A549 (cell line): ENCODE results near the gene C21orf58.

Source experiments
- CHD2 ChIP-seq: fragments of 150-350 bp; IDR thresholded peaks from 2 replicates; pipeline ENCODE4 v1.6.1; 2014; ENCODE audit warnings: low read length; ENCODE audit not compliant: partially characterized antibody
- CTCF ChIP-seq: fragments of >200 bp; sonication (Bioruptor Twin); formaldehyde crosslinking; IDR thresholded peaks from 3 replicates; pipeline ENCODE4 v1.5.1; 2016
- ELK1 ChIP-seq: fragments of 150-350 bp; IDR thresholded peaks from 2 replicates; pipeline ENCODE4 v1.6.1; 2014; ENCODE audit warnings: low read depth, mild to moderate bottlenecking, low read length
- EP300 ChIP-seq, 2 experiments: fragments of >200 bp; sonication (Bioruptor Twin); formaldehyde crosslinking; IDR thresholded peaks; 2 replicates in 1 of 2; 3 replicates in 1 of 2; pipeline ENCODE4 v1.6.1; 2016 to 2017
- JUNB ChIP-seq: fragments of >200 bp; sonication (Bioruptor Twin); formaldehyde crosslinking; IDR thresholded peaks from 2 replicates; pipeline ENCODE4 v1.6.1; 2016
- KDM1A ChIP-seq: fragments of 200-600 bp; sonication (generic); IDR thresholded peaks from 2 replicates; pipeline ENCODE4 v1.6.1; 2016; ENCODE audit warnings: low read depth, mild to moderate bottlenecking
- PBX3 ChIP-seq: IDR thresholded peaks from 2 replicates; pipeline ENCODE4 v1.6.1; 2012
- PHF8 ChIP-seq: fragments of 200-600 bp; sonication (generic); IDR thresholded peaks from 2 replicates; pipeline ENCODE4 v1.6.1; 2016; ENCODE audit warnings: low read depth, mild to moderate bottlenecking, antibody characterized with exemption, moderate library complexity, borderline replicate concordance
- POLR2A ChIP-seq: IDR thresholded peaks from 2 replicates; pipeline ENCODE4 v1.6.1; 2012; ENCODE audit warnings: mild to moderate bottlenecking, low read length
- POLR2AphosphoS2 ChIP-seq: conservative IDR thresholded peaks from 2 replicates; pipeline ENCODE4 v1.6.1; 2012; ENCODE audit warnings: low read length, improper control_type of control experiment, inconsistent platforms
- REST ChIP-seq: fragments of 200-600 bp; sonication (generic); IDR thresholded peaks from 2 replicates; pipeline ENCODE4 v1.6.1; 2016; ENCODE audit warnings: antibody characterized with exemption, mild to moderate bottlenecking, moderate library complexity

- no peak for TF ChIP-seq EP300 (IDR thresholded peaks at IDR 0.05)
- TF ChIP-seq CHD2: no peak
- TF ChIP-seq ELK1: no peak
- TF ChIP-seq PBX3: no peak
- TF ChIP-seq CTCF: no peak
- no peak for TF ChIP-seq POLR2AphosphoS2
- no peak for TF ChIP-seq KDM1A
- TF ChIP-seq JUNB: no peak
- TF ChIP-seq PHF8: no peak
- no peak for TF ChIP-seq REST
- TF ChIP-seq POLR2A: no peak
These were observed 34.0 kb downstream of the C21orf58 start for GRCh38 chr21:46289655-46290179.
